K562 (cell line): ENCODE data around the gene IL12RB1. TPM values are rescaled to one million over a fixed set of nuclear protein-coding genes. Genes with fewer than 3 reads are reported as not detected.
A peak's percentile ranks its signal among the peaks of the same experiment; 100 is the strongest.

Experiments used
- ATAC-seq: fragments of 200-7000 bp; cut with Tn5 transposase; 3 replicates; pipeline ENCODE4 v1.9.1; 2020; ENCODE audit warnings: moderate library complexity
- BruUV-seq: library from RNA; stranded (reverse); fragments of 400-500 nt; replicated peaks from 2 replicates; lab custom pipeline; 2021; lab: Mats Ljungman, UMichigan
- CTCF ChIA-PET: fragments of 300-600 bp; formaldehyde crosslinking; extraction: SDS; loops from one replicate; lab custom pipeline; 2021; ENCODE audit warnings: low intra/inter-chr PET ratio; lab: Yijun Ruan, JAX
- POLR2A ChIA-PET: fragments of 300-600, 350-650 bp; sonication (Branson Sonifier 250); formaldehyde crosslinking; extraction: SDS; loops from one replicate; lab custom pipeline; 2021; ENCODE audit warnings: antibody characterized with exemption, inconsistent platforms; lab: Yijun Ruan, JAX
- DNase-seq, 4 experiments: peaks; one replicate each; pipeline versions ENCODE4 v3.0.0 to v3.0.0-alpha.2; 2011 to 2018; ENCODE audit warnings: low spot score in 3 of 4, mixed read lengths in 3 of 4; ENCODE audit errors: extremely low read depth in 1 of 4
- FAIRE-seq: peaks from 2 replicates; lab custom pipeline; 2011; peaks lifted over from hg19 to GRCh38; lab: Jason Lieb, UNC
- H2AFZ ChIP-seq: 2 replicates; pipeline ENCODE4 v1.6.0; 2011; ENCODE audit warnings: low read depth, low read length, control low read depth, inconsistent platforms
- H3K27ac ChIP-seq: fragments of 200-600 bp; 3 replicates; pipeline ENCODE4 v1.8.0; 2011; ENCODE audit warnings: low read depth, mild to moderate bottlenecking, control low read depth, inconsistent platforms, low read length, moderate library complexity, mixed read lengths; ENCODE audit errors: extremely low read depth
- H3K27me3 ChIP-seq, 2 experiments: fragments of 300-600 bp in 1 of 2; 2 replicates in 1 of 2; 3 replicates in 1 of 2; pipeline versions ENCODE4 v1.6.0 to v1.8.0; 2011; ENCODE audit warnings: inconsistent platforms in 2 of 2, low read length in 2 of 2, mild to moderate bottlenecking in 1 of 2, mixed read lengths in 1 of 2, moderate library complexity in 1 of 2; ENCODE audit not compliant: control insufficient read depth in 2 of 2, insufficient read depth in 2 of 2
- H3K36me3 ChIP-seq: fragments of 300-600 bp; 3 replicates; pipeline ENCODE4 v1.8.0; 2011; ENCODE audit warnings: mild to moderate bottlenecking, low read length, inconsistent platforms; ENCODE audit not compliant: control insufficient read depth, insufficient read depth
- H3K4me1 ChIP-seq, 2 experiments: fragments of 200-600 bp in 1 of 2; replicated peaks in 1 of 2; 2 replicates in 1 of 2; 3 replicates in 1 of 2; pipeline versions ENCODE4 v1.5.1 to v1.8.0; 2011; ENCODE audit warnings: inconsistent platforms in 2 of 2, low read length in 2 of 2, mild to moderate bottlenecking in 1 of 2, mixed read lengths in 1 of 2, moderate library complexity in 1 of 2; ENCODE audit not compliant: control insufficient read depth in 2 of 2, insufficient read depth in 2 of 2
- H3K4me2 ChIP-seq: 2 replicates; pipeline ENCODE4 v1.6.1; 2011; ENCODE audit warnings: low read length, control low read depth, inconsistent platforms, mixed read lengths; ENCODE audit not compliant: insufficient read depth
- H3K4me3 ChIP-seq: fragments of 200-600 bp; sonication (generic), shearing (Covaris generic); 2 replicates; pipeline ENCODE4 v1.5.1; 2016; ENCODE audit warnings: control low read depth, inconsistent platforms
- H3K79me2 ChIP-seq: fragments of 200-600 bp; 3 replicates; pipeline ENCODE4 v1.8.0; 2011; ENCODE audit warnings: low read length, inconsistent platforms; ENCODE audit not compliant: control insufficient read depth, insufficient read depth
- H3K9ac ChIP-seq, 2 experiments: 2 replicates each; pipeline versions ENCODE4 v1.6.0 to v1.6.1; 2011; ENCODE audit warnings: low read depth in 2 of 2, low read length in 2 of 2, control low read depth in 1 of 2, inconsistent platforms in 1 of 2, mild to moderate bottlenecking in 1 of 2, mixed read lengths in 1 of 2; ENCODE audit not compliant: insufficient read depth in 1 of 2
- H3K9me1 ChIP-seq: one replicate; pipeline ENCODE4 v1.6.0; 2011; ENCODE audit warnings: inconsistent platforms, mild to moderate bottlenecking, low read length, moderate library complexity; ENCODE audit not compliant: control insufficient read depth, insufficient read depth
- H3K9me3 ChIP-seq: replicated peaks from 2 replicates; pipeline ENCODE4 v1.5.1; 2011; ENCODE audit warnings: low read depth, low read length, inconsistent platforms; ENCODE audit not compliant: control insufficient read depth, insufficient read depth
- H4K20me1 ChIP-seq: replicated peaks from 2 replicates; pipeline ENCODE4 v1.6.1; 2011; ENCODE audit warnings: low read length, inconsistent platforms, mixed read lengths; ENCODE audit not compliant: control insufficient read depth, insufficient read depth
- AFF4 ChIP-seq: sonication (generic); formaldehyde crosslinking; IDR thresholded peaks from 2 replicates; pipeline ENCODE4 v1.8.0; 2023; ENCODE audit warnings: mild to moderate bottlenecking, missing genetic modification reagents
- ATF1 ChIP-seq, 2 experiments: fragments of 450-650 bp in 1 of 2; IDR thresholded peaks; 2 replicates each; pipeline ENCODE4 v1.6.1; 2016; ENCODE audit warnings: missing compliant biosample characterization in 1 of 2, missing genetic modification characterization in 1 of 2
- CEBPG ChIP-seq, 3 experiments: fragments of 200-800 bp in 1 of 3; sonication (Bioruptor generic) in 1 of 3; sonication (generic) in 1 of 3; formaldehyde crosslinking in 1 of 3; IDR thresholded peaks in 2 of 3; conservative IDR thresholded peaks in 1 of 3; 2 replicates each; pipeline versions ENCODE4 v1.6.1 to v1.8.0; 2016 to 2022; ENCODE audit warnings: missing compliant biosample characterization in 2 of 3, missing genetic modification characterization in 2 of 3, mild to moderate bottlenecking in 1 of 3, missing genetic modification reagents in 1 of 3
- IRF9 ChIP-seq: fragments of 450-650 bp; IDR thresholded peaks from 2 replicates; pipeline ENCODE4 v1.6.1; 2016; ENCODE audit warnings: missing biosample characterization, missing genetic modification characterization
- MEIS2 ChIP-seq: fragments of 450-650 bp; IDR thresholded peaks from 2 replicates; pipeline ENCODE4 v1.6.1; 2014; ENCODE audit warnings: mild to moderate bottlenecking; ENCODE audit not compliant: partially characterized antibody
- RAD51 ChIP-seq: fragments of 450-650 bp; IDR thresholded peaks from 2 replicates; pipeline ENCODE4 v1.7.1; 2016; ENCODE audit warnings: low read depth, mild to moderate bottlenecking, borderline replicate concordance
- USF1 ChIP-seq: sonication (generic); formaldehyde crosslinking; IDR thresholded peaks from 2 replicates; pipeline ENCODE4 v1.9.0; 2022; ENCODE audit warnings: mild to moderate bottlenecking, missing genetic modification reagents
- USF2 ChIP-seq: sonication (generic); formaldehyde crosslinking; IDR thresholded peaks from 2 replicates; pipeline ENCODE4 v1.5.0; 2020; ENCODE audit warnings: missing genetic modification reagents
- WGBS: fragments of 100-300 bp; shearing (Covaris generic); methylation state at CpG from one replicate; pipeline ENCODE4 v1.1.6; 2016; ENCODE audit warnings: low coverage, mixed read lengths; ENCODE audit not compliant: insufficient coverage; ENCODE audit errors: missing lambda C conversion rate; 5-methylcytosine and 5-hydroxymethylcytosine counted together
- in situ Hi-C: fragments of 300-500 bp; cut with MboI; formaldehyde crosslinking; loops from 4 replicates; pipeline ENCODE4 v1.15.0; 2018; ENCODE audit warnings: inconsistent platforms, mixed read lengths
- intact Hi-C: fragments of 100-400 bp; cut with micrococcal nuclease; formaldehyde crosslinking; loops from 2 replicates; pipeline ENCODE4 v1.14.2; 2022
- polyA plus RNA-seq, 8 experiments: library from polyadenylated mRNA; depleted of rRNA in 4 of 8; stranded (reverse) in 5 of 8; unstranded in 3 of 8; fragments of >200 nt; fragmentation: Nextera tagmentation in 2 of 8; fragmentation: Illumina TruSeq in 1 of 8; extraction: Ambion mirVana in 2 of 8; extraction: Trizol in 1 of 8; gene quantifications; 2 replicates each; pipeline versions ENCODE4 v1.2.1 to v1.2.3, GENCODE V29; 2011 to 2014; ENCODE audit warnings: inconsistent platforms in 1 of 8, missing spikeins in 1 of 8
- total RNA-seq, 7 experiments: library from RNA; depleted of rRNA in 6 of 7; stranded (reverse); fragments of >200 nt in 6 of 7; fragmentation: Illumina TruSeq in 2 of 7; extraction: Trizol in 2 of 7; gene quantifications; 2 replicates each; pipeline versions ENCODE4 v1.2.1 to v1.2.3, GENCODE V29; 2011 to 2021; ENCODE audit warnings: low replicate concordance in 1 of 7

The IL12RB1 gene
- total and polyA plus RNA-seq, 9 of the 15 experiments (the other 6 are each of a cell fraction or from before 2014, with no cell fraction given), result 0.04 to 0.07 (median 0.06) TPM; not detected in 5

DNA sequence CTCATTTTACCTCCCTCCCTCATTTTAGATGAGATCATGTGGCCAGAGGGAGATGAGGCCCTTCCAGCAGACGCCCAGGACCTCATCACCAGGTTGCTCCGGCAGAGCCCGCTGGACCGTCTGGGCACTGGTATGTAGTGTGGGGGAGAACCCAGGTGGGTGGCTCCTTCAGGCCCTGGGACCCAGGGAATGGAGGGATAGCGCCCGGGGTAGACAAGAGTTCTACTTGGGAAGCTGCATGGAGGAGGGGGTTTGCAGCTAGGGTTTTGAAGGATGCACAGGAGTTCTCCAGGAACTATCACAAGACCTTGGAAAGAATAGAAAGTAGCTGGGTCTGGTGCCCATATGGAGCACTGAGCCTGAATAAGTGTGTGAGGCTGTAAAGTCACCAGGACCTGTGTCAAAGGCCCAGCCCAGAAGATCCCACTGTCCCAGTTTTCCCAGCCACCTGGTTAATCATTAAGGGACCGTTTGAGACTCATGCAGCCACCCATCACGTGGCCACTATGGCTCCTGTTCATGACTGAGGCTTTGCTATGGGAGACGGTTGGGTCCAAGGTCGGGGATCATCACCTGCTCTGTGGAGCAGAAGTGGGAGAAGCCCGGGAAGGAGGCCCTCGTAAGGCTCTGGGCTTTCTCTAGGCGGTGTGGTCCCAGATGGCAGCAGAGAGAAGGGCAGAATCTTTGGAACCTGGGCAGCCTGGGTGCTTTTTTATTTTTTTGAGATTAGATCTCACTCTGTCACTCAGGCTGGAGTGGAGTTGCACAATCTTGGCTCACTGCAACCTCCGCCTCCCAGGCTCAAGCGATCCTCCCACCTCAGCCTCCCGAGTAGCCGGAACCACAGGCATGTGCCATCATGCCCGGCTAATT is 49.2 kb upstream of the IL12RB1 start:
- ChIA-PET CTCF (interaction anchor here (0.7 kb wide), 1 partner anchor 70 kb away, joined by 3 read pairs; no protein-coding TSS in a partner anchor), POLR2A (interaction anchor here (0.6 to 0.8 kb wide), 3 partner anchors 10 to 102 kb away, joined by 3 to 5 read pairs (median 3); no protein-coding TSS in a partner anchor)
- BruUV-seq, result no TSS peak
- no peak for FAIRE-seq
- H2AFZ ChIP-seq, result no peak overlapping the region
- in situ Hi-C loops (no loop called here), intact Hi-C loops (no loop called here)
- 64% methylated on average over 16 of the region's 18 CpGs for WGBS
- no peak overlapping the region for H3K4me3 ChIP-seq
- H3K9me1 ChIP-seq, result no peaks in the 10 kb centered on the region
- no peak overlapping the region for H3K27ac ChIP-seq
- no peak for ATAC-seq
- H3K27me3 ChIP-seq, result no peaks in the 10 kb centered on the region
- DNase-seq, result no peak
- no peaks in the 10 kb centered on the region for H3K79me2 ChIP-seq
- no peak overlapping the region for H3K4me2 ChIP-seq
- H4K20me1 ChIP-seq, result no peaks in the 10 kb centered on the region
- peaks cover 36% of the 10 kb centered on the region; the same call in 2 of the 3 replicates for H3K36me3 ChIP-seq
- peaks cover 0 to 4% of the 10 kb centered on the region in 2 experiments; a peak in 2 of 5 replicates for H3K4me1 ChIP-seq
- no peak overlapping the region; a peak in 1 of 4 replicates for H3K9ac ChIP-seq
- no peaks in the 10 kb centered on the region for H3K9me3 ChIP-seq
- TF ChIP-seq ATF1 (CRISPR knock-in tag; IDR thresholded peaks at IDR 0.05), result no peak
- no peak for TF ChIP-seq ATF1 (tag; IDR thresholded peaks at IDR 0.05)
- TF ChIP-seq USF2 (CRISPR knock-in tag), result peak; percentile 35
- TF ChIP-seq USF1 (CRISPR knock-in tag), result 0 out of 2 replicates have a peak, but pooled peaks have one; percentile 31
- peak; percentile 39 for TF ChIP-seq MEIS2
- TF ChIP-seq IRF9, result peak; percentile 74; the same call in 1 of the 2 replicates
- peak; percentile 82 for TF ChIP-seq CEBPG (CRISPR knock-in tag; IDR thresholded peaks at IDR 0.05)
- peak; percentile 72 to 86 for TF ChIP-seq CEBPG (tag; conservative IDR thresholded peaks at IDR 0.05 in 1 of 2, IDR thresholded peaks at IDR 0.05 in 1 of 2)
- no peak for TF ChIP-seq AFF4
- peak; percentile 58 for TF ChIP-seq RAD51
